ENCODE measurements around the gene KSR1. TPM values are rescaled to one million over a fixed set of nuclear protein-coding genes. Genes with fewer than 3 reads are reported as not detected.

Gene KSR1
- polyA plus RNA-seq, 4 donors = 8.6 to 73.8 (median 12.9) TPM

GRCh38 chr17:27595208-27595607 is 139.0 kb downstream of the KSR1 start:
- H3K27me3 ChIP-seq (ENCODE audit: control insufficient read depth in 3 of 3, insufficient read depth in 3 of 3, low read length in 3 of 3) = no peaks in the 10 kb centered on the region
- FAIRE-seq (no peak), DNase-seq (no peak)
- no peaks in the 10 kb centered on the region for H3K4me1 ChIP-seq (ENCODE audit: control insufficient read depth in 3 of 3, insufficient read depth in 2 of 3, low read depth in 1 of 3, low read length in 2 of 3)
- WGBS, 3 donors = 89 to 100% (median 93%) methylated on average over 2 of the region's 2 CpGs
- no peaks in the 10 kb centered on the region for H3K9me3 ChIP-seq (ENCODE audit: control insufficient read depth in 2 of 2, insufficient read depth in 1 of 2, low read depth in 1 of 2, low read length in 1 of 2)
- peaks cover 0 to 77% (median 0%) of the 10 kb centered on the region in 3 donors for H3K36me3 ChIP-seq (ENCODE audit: control insufficient read depth in 3 of 3, insufficient read depth in 2 of 3, low read depth in 1 of 3, low read length in 3 of 3)
- no peak overlapping the region for H3K4me3 ChIP-seq (ENCODE audit: low read depth in 1 of 3, low read length in 3 of 3)
- H3K27ac ChIP-seq (ENCODE audit: low read depth in 1 of 3, low read length in 2 of 3) = no peak overlapping the region

DNA sequence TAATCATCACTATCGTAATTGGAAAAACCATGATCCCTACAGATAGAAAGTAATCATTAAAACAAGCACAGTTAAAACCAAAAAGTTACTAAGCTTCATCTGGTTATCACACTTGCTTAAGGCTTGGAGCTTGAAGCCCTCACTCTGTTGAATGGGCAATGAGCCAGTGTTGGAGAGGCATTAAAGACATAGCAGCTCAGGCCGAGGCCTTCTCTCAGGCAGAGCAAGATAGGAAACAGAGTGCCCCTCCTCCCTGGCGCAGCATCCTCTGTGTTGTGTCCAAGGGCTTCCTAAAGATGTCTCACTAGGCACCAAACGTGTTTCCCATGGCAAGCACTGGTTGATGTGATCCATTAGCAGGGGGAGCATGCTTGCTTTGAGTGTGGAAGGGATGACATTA is 139.8 kb downstream of the KSR1 start:
- 76 to 81% (median 78%) methylated on average over 4 of the region's 4 CpGs for WGBS, 3 donors
- FAIRE-seq = no peak
- DNase-seq = no peak

GRCh38 chr17:27596566-27597187 is 140.4 kb downstream of the KSR1 start:
- no peak overlapping the region for H3K4me3 ChIP-seq (ENCODE audit: low read depth in 1 of 3, low read length in 3 of 3)
- no peaks in the 10 kb centered on the region for H3K4me1 ChIP-seq (ENCODE audit: control insufficient read depth in 3 of 3, insufficient read depth in 2 of 3, low read depth in 1 of 3, low read length in 2 of 3)
- H3K27me3 ChIP-seq (ENCODE audit: control insufficient read depth in 3 of 3, insufficient read depth in 3 of 3, low read length in 3 of 3) = no peaks in the 10 kb centered on the region
- H3K27ac ChIP-seq (ENCODE audit: low read depth in 1 of 3, low read length in 2 of 3) = no peak overlapping the region
- H3K9me3 ChIP-seq (ENCODE audit: control insufficient read depth in 2 of 2, insufficient read depth in 1 of 2, low read depth in 1 of 2, low read length in 1 of 2) = no peaks in the 10 kb centered on the region
- DNase-seq = no peak
- no peak for FAIRE-seq
- H3K36me3 ChIP-seq (ENCODE audit: control insufficient read depth in 3 of 3, insufficient read depth in 2 of 3, low read depth in 1 of 3, low read length in 3 of 3) = peaks cover 0 to 77% (median 0%) of the 10 kb centered on the region in 3 donors
- 49 to 65% (median 50%) methylated on average over 9 of the region's 9 CpGs for WGBS, 3 donors

More for the DNA sequence above, 139.8 kb downstream of the KSR1 start:
- H3K36me3 ChIP-seq (ENCODE audit: control insufficient read depth in 3 of 3, insufficient read depth in 2 of 3, low read depth in 1 of 3, low read length in 3 of 3) = peaks cover 0 to 78% (median 0%) of the 10 kb centered on the region in 3 donors
- no peaks in the 10 kb centered on the region for H3K4me1 ChIP-seq (ENCODE audit: control insufficient read depth in 3 of 3, insufficient read depth in 2 of 3, low read depth in 1 of 3, low read length in 2 of 3)
- no peaks in the 10 kb centered on the region for H3K9me3 ChIP-seq (ENCODE audit: control insufficient read depth in 2 of 2, insufficient read depth in 1 of 2, low read depth in 1 of 2, low read length in 1 of 2)
- H3K27me3 ChIP-seq (ENCODE audit: control insufficient read depth in 3 of 3, insufficient read depth in 3 of 3, low read length in 3 of 3) = no peaks in the 10 kb centered on the region
- H3K4me3 ChIP-seq (ENCODE audit: low read depth in 1 of 3, low read length in 3 of 3) = no peak overlapping the region
- no peak overlapping the region for H3K27ac ChIP-seq (ENCODE audit: low read depth in 1 of 3, low read length in 2 of 3)

GRCh38 chr17:27597188-27597580 is 140.9 kb downstream of the KSR1 start:
- no peaks in the 10 kb centered on the region for H3K9me3 ChIP-seq (ENCODE audit: control insufficient read depth in 2 of 2, insufficient read depth in 1 of 2, low read depth in 1 of 2, low read length in 1 of 2)
- no peak overlapping the region for H3K27ac ChIP-seq (ENCODE audit: low read depth in 1 of 3, low read length in 2 of 3)
- H3K27me3 ChIP-seq (ENCODE audit: control insufficient read depth in 3 of 3, insufficient read depth in 3 of 3, low read length in 3 of 3) = no peaks in the 10 kb centered on the region
- no peak for DNase-seq
- WGBS, 3 donors = 84 to 85% (median 85%) methylated on average over 10 of the region's 10 CpGs
- no peak overlapping the region for H3K4me3 ChIP-seq (ENCODE audit: low read depth in 1 of 3, low read length in 3 of 3)
- peaks cover 0 to 77% (median 0%) of the 10 kb centered on the region in 3 donors for H3K36me3 ChIP-seq (ENCODE audit: control insufficient read depth in 3 of 3, insufficient read depth in 2 of 3, low read depth in 1 of 3, low read length in 3 of 3)
- no peaks in the 10 kb centered on the region for H3K4me1 ChIP-seq (ENCODE audit: control insufficient read depth in 3 of 3, insufficient read depth in 2 of 3, low read depth in 1 of 3, low read length in 2 of 3)
- FAIRE-seq = no peak

DNA sequence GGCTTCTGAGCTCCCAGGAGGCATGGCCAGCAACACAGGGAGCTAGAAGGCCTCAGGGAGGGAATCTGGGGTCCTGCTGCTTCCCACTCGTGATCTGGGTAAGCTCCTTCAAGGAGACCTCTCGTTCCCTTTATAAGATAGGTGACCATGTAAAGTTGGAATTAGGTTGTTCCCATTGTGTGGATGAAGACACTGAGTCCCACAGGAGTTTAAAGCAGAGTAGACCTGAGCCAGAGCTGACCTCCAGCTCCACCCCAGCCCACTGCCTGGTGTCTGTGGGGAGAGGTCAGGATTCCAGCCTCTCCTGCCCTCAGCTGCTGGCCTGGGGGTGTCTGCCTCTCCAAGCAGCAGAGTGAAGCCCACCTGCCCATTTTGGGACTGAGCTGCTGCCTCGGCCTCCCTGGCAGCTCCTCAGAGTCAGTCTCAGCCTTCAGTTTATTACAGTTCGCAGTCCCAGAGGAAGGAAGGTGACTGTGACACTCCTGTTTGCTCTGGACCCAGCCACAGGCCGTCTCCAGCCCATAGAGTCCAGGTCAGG is 141.6 kb downstream of the KSR1 start:
- WGBS, 3 donors = 87 to 88% (median 87%) methylated on average over 5 of the region's 5 CpGs
- peaks cover 0 to 75% (median 0%) of the 10 kb centered on the region in 3 donors for H3K36me3 ChIP-seq (ENCODE audit: control insufficient read depth in 3 of 3, insufficient read depth in 2 of 3, low read depth in 1 of 3, low read length in 3 of 3)
- DNase-seq = no peak
- no peak overlapping the region for H3K27ac ChIP-seq (ENCODE audit: low read depth in 1 of 3, low read length in 2 of 3)
- H3K4me3 ChIP-seq (ENCODE audit: low read depth in 1 of 3, low read length in 3 of 3) = no peak overlapping the region
- no peaks in the 10 kb centered on the region for H3K4me1 ChIP-seq (ENCODE audit: control insufficient read depth in 3 of 3, insufficient read depth in 2 of 3, low read depth in 1 of 3, low read length in 2 of 3)
- no peaks in the 10 kb centered on the region for H3K9me3 ChIP-seq (ENCODE audit: control insufficient read depth in 2 of 2, insufficient read depth in 1 of 2, low read depth in 1 of 2, low read length in 1 of 2)
- FAIRE-seq = no peak
- no peaks in the 10 kb centered on the region for H3K27me3 ChIP-seq (ENCODE audit: control insufficient read depth in 3 of 3, insufficient read depth in 3 of 3, low read length in 3 of 3)

GRCh38 chr17:27598337-27599050 is 142.2 kb downstream of the KSR1 start:
- Histone ChIP-seq H3K27ac (ENCODE audit: low read depth in 1 of 3, low read length in 2 of 3) (no peak overlapping the region), H3K4me1 (ENCODE audit: control insufficient read depth in 3 of 3, insufficient read depth in 2 of 3, low read depth in 1 of 3, low read length in 2 of 3) (peaks cover 0 to 1% (median 0%) of the 10 kb centered on the region in 3 donors), H3K4me3 (ENCODE audit: low read depth in 1 of 3, low read length in 3 of 3) (no peak overlapping the region), H3K27me3 (ENCODE audit: control insufficient read depth in 3 of 3, insufficient read depth in 3 of 3, low read length in 3 of 3) (no peaks in the 10 kb centered on the region), H3K36me3 (ENCODE audit: control insufficient read depth in 3 of 3, insufficient read depth in 2 of 3, low read depth in 1 of 3, low read length in 3 of 3) (peaks cover 0 to 73% (median 0%) of the 10 kb centered on the region in 3 donors), H3K9me3 (ENCODE audit: control insufficient read depth in 2 of 2, insufficient read depth in 1 of 2, low read depth in 1 of 2, low read length in 1 of 2) (no peaks in the 10 kb centered on the region)
- FAIRE-seq (no peak), DNase-seq (no peak)
- WGBS, 3 donors = 85 to 91% (median 90%) methylated on average over 17 of the region's 17 CpGs

DNA sequence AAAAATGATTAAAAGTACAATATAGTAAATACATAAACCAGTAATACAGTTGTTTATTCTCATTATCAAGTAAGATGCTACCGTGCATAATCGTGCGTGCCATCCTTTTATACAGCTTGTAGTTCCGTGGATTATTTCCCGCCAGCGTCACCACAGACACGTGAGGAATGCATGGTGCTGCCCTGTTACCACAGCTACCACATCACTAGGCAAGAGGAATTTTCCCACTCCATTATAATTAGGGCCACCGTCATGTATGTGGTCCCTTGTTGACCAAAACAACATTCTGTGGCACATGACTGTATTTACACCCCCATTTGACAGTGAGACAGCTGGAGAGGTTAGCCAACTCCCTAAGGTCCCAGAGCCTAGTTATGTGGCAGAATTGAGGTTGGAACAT is 144.2 kb downstream of the KSR1 start:
- no peak overlapping the region for H3K27ac ChIP-seq (ENCODE audit: low read depth in 1 of 3, low read length in 2 of 3)

GRCh38 chr17:27601069-27601974 is 145.1 kb downstream of the KSR1 start:
- peaks cover 0 to 77% (median 0%) of the 10 kb centered on the region in 3 donors for H3K36me3 ChIP-seq (ENCODE audit: control insufficient read depth in 3 of 3, insufficient read depth in 2 of 3, low read depth in 1 of 3, low read length in 3 of 3)
- no peak overlapping the region for H3K4me3 ChIP-seq (ENCODE audit: low read depth in 1 of 3, low read length in 3 of 3)

More for the DNA sequence above, 144.2 kb downstream of the KSR1 start:
- Histone ChIP-seq H3K9me3 (ENCODE audit: control insufficient read depth in 2 of 2, insufficient read depth in 1 of 2, low read depth in 1 of 2, low read length in 1 of 2) (no peaks in the 10 kb centered on the region), H3K36me3 (ENCODE audit: control insufficient read depth in 3 of 3, insufficient read depth in 2 of 3, low read depth in 1 of 3, low read length in 3 of 3) (peaks cover 0 to 76% (median 0%) of the 10 kb centered on the region in 3 donors), H3K4me3 (ENCODE audit: low read depth in 1 of 3, low read length in 3 of 3) (no peak overlapping the region), H3K27me3 (ENCODE audit: control insufficient read depth in 3 of 3, insufficient read depth in 3 of 3, low read length in 3 of 3) (no peaks in the 10 kb centered on the region), H3K4me1 (ENCODE audit: control insufficient read depth in 3 of 3, insufficient read depth in 2 of 3, low read depth in 1 of 3, low read length in 2 of 3) (peaks cover 0 to 4% (median 0%) of the 10 kb centered on the region in 3 donors)
- WGBS, 3 donors = 88 to 94% (median 91%) methylated on average over 8 of the region's 8 CpGs
- FAIRE-seq = no peak
- no peak for DNase-seq

More at GRCh38 chr17:27601069-27601974, 145.1 kb downstream of the KSR1 start:
- Histone ChIP-seq H3K27me3 (ENCODE audit: control insufficient read depth in 3 of 3, insufficient read depth in 3 of 3, low read length in 3 of 3) (no peaks in the 10 kb centered on the region), H3K4me1 (ENCODE audit: control insufficient read depth in 3 of 3, insufficient read depth in 2 of 3, low read depth in 1 of 3, low read length in 2 of 3) (peaks cover 0 to 4% (median 0%) of the 10 kb centered on the region in 3 donors), H3K27ac (ENCODE audit: low read depth in 1 of 3, low read length in 2 of 3) (no peak overlapping the region), H3K9me3 (ENCODE audit: control insufficient read depth in 2 of 2, insufficient read depth in 1 of 2, low read depth in 1 of 2, low read length in 1 of 2) (no peaks in the 10 kb centered on the region)
- 59 to 65% (median 60%) methylated on average over 11 of the region's 11 CpGs for WGBS, 3 donors
- DNase-seq (peak; percentile 74 to 80), FAIRE-seq (no peak)
